ENCODE measurements around the gene B9D1. TPM values are rescaled to one million over a fixed set of nuclear protein-coding genes. Genes with fewer than 3 reads are reported as not detected.

Gene B9D1
- total and polyA plus RNA-seq, 2 experiments from 2014 or later: 35.2 to 63.5 TPM

DNA sequence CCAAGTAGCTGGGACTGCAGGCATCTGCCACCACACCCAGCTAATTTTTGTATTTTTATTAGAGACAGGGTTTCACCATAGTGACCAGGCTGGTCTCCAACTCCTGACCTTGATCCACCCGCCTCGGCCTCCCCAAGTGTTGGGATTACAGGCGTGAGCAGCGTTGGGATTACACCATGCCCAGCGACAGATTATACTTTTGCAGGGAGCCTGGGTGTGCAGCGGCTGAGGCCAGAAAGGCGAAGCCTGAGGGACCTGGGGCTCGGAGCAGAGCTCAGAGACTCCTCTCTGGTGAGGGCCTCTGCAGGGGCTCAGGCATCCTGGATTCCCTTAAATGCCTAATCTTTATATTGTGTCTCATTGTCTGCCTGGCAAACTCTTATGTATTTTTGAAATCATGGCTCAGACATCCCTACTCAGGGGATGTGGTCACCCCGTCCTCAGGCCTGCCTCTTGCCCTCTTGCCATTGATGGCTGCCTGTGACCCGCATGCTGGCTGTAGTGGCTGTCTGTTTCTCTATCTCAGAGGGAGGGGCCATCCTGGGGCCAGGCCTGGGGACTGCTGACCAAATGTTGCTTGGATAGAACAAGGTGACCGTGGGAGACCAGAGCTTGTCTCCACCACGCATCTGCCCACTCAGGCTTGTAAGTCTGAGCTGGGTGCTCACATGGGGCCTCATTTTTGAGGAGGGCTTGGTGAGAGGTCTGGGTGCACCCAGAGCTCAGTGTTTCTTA, 42.6 kb downstream of the B9D1 start:
- TF ChIP-seq, protein P1, sequence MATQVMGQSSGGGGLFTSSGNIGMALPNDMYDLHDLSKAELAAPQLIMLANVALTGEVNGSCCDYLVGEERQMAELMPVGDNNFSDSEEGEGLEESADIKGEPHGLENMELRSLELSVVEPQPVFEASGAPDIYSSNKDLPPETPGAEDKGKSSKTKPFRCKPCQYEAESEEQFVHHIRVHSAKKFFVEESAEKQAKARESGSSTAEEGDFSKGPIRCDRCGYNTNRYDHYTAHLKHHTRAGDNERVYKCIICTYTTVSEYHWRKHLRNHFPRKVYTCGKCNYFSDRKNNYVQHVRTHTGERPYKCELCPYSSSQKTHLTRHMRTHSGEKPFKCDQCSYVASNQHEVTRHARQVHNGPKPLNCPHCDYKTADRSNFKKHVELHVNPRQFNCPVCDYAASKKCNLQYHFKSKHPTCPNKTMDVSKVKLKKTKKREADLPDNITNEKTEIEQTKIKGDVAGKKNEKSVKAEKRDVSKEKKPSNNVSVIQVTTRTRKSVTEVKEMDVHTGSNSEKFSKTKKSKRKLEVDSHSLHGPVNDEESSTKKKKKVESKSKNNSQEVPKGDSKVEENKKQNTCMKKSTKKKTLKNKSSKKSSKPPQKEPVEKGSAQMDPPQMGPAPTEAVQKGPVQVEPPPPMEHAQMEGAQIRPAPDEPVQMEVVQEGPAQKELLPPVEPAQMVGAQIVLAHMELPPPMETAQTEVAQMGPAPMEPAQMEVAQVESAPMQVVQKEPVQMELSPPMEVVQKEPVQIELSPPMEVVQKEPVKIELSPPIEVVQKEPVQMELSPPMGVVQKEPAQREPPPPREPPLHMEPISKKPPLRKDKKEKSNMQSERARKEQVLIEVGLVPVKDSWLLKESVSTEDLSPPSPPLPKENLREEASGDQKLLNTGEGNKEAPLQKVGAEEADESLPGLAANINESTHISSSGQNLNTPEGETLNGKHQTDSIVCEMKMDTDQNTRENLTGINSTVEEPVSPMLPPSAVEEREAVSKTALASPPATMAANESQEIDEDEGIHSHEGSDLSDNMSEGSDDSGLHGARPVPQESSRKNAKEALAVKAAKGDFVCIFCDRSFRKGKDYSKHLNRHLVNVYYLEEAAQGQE (IDR thresholded peaks at IDR 0.05; ENCODE audit: unreplicated experiment): no peak
- TF ChIP-seq STAT1 (IDR thresholded peaks at IDR 0.05; ENCODE audit: unreplicated experiment) (no peak), EZH2 (IDR thresholded peaks at IDR 0.05; ENCODE audit: low read depth, unreplicated experiment) (no peak), CREB1 (CRISPR knock-in tag; IDR thresholded peaks at IDR 0.05; ENCODE audit: low read depth) (no peak)
- TF ChIP-seq, protein P2, sequence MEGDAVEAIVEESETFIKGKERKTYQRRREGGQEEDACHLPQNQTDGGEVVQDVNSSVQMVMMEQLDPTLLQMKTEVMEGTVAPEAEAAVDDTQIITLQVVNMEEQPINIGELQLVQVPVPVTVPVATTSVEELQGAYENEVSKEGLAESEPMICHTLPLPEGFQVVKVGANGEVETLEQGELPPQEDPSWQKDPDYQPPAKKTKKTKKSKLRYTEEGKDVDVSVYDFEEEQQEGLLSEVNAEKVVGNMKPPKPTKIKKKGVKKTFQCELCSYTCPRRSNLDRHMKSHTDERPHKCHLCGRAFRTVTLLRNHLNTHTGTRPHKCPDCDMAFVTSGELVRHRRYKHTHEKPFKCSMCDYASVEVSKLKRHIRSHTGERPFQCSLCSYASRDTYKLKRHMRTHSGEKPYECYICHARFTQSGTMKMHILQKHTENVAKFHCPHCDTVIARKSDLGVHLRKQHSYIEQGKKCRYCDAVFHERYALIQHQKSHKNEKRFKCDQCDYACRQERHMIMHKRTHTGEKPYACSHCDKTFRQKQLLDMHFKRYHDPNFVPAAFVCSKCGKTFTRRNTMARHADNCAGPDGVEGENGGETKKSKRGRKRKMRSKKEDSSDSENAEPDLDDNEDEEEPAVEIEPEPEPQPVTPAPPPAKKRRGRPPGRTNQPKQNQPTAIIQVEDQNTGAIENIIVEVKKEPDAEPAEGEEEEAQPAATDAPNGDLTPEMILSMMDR (conservative IDR thresholded peaks at IDR 0.05; ENCODE audit: low read depth in 2 of 2): no peak
- Histone ChIP-seq H3K36me3 (ENCODE audit: insufficient read depth) (peaks cover 5% of the 10 kb centered on the region; the same call in 1 of the 2 replicates), H3K27me3 (ENCODE audit: insufficient read depth) (no peaks in the 10 kb centered on the region), H4K20me1 (replicated peaks; ENCODE audit: insufficient read depth) (no peaks in the 10 kb centered on the region; the same call in none of the 2 replicates), H3K79me2 (replicated peaks; ENCODE audit: insufficient read depth) (no peaks in the 10 kb centered on the region), H3K9me2 (ENCODE audit: insufficient read depth) (no peaks in the 10 kb centered on the region), H3F3A (replicated peaks; ENCODE audit: low read depth) (0 out of 2 replicates have a peak, but pooled peaks cover 2% of the 10 kb centered on the region), H3K27ac (ENCODE audit: low read depth) (no peak overlapping the region), H2AFZ (no peak overlapping the region), H3K4me1 (ENCODE audit: insufficient read depth) (peaks cover 20% of the 10 kb centered on the region), H3K4me3 (no peak overlapping the region), H3K4me2 (no peak overlapping the region)
- no peak overlapping the region for H3K4me3 Mint-ChIP-seq
- peaks cover 10% of the 10 kb centered on the region for H3K27me3 Mint-ChIP-seq (ENCODE audit: insufficient read depth, low read depth, poor library complexity)
- H3K36me3 Mint-ChIP-seq (ENCODE audit: low read depth): peaks cover 33% of the 10 kb centered on the region
- H3K27ac Mint-ChIP-seq: no peak overlapping the region; the same call in 1 of the 2 replicates
- ATAC-seq: no peak
- peaks cover 6% of the 10 kb centered on the region for H3K9me3 Mint-ChIP-seq
- no peak for DNase-seq (ENCODE audit: low spot score)
- peaks cover 36% of the 10 kb centered on the region for H3K4me1 Mint-ChIP-seq

DNA sequence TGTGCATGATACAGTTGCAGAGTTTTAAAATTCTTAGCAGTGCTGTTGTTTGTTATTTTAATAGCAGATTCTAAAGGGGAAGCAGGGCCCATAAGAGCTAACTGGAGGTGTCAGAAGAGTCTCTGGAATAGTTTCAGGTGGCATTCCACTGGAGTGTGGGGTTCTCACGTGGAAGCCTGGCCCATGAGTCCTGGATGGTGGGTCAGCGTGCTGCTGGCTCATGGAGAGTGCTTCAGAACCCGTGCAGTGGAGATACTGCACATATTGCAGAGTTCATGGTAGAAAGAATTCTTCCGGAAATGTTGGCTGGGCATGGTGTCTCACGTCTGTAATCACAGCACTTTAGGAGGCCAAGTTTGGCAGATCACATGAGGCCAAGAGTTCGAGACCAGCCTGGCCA, 43.9 kb downstream of the B9D1 start:
- peaks cover 20% of the 10 kb centered on the region for H3K4me1 ChIP-seq (ENCODE audit: insufficient read depth)
- peaks cover 36% of the 10 kb centered on the region for H3K4me1 Mint-ChIP-seq
- DNase-seq (ENCODE audit: low spot score) (no peak), ATAC-seq (no peak)
- no peaks in the 10 kb centered on the region for H3K79me2 ChIP-seq (replicated peaks; ENCODE audit: insufficient read depth)
- no peaks in the 10 kb centered on the region for H3K9me3 Mint-ChIP-seq
- H3K27me3 Mint-ChIP-seq (ENCODE audit: insufficient read depth, low read depth, poor library complexity): peaks cover 10% of the 10 kb centered on the region
- no peak overlapping the region for H3K4me3 Mint-ChIP-seq
- peaks cover under 1% of the 10 kb centered on the region; the same call in 1 of the 2 replicates for H3K36me3 ChIP-seq (ENCODE audit: insufficient read depth)
- peaks cover 31% of the 10 kb centered on the region for H3K36me3 Mint-ChIP-seq (ENCODE audit: low read depth)
- H3K4me2 ChIP-seq: no peak overlapping the region
- no peak overlapping the region for H3K27ac ChIP-seq (ENCODE audit: low read depth)
- H4K20me1 ChIP-seq (replicated peaks; ENCODE audit: insufficient read depth): no peaks in the 10 kb centered on the region; the same call in none of the 2 replicates
- no peaks in the 10 kb centered on the region for H3K9me2 ChIP-seq (ENCODE audit: insufficient read depth)
- no peak overlapping the region for H3K4me3 ChIP-seq
- no peak overlapping the region for H3K27ac Mint-ChIP-seq
- H2AFZ ChIP-seq: no peak overlapping the region
- no peaks in the 10 kb centered on the region for H3K27me3 ChIP-seq (ENCODE audit: insufficient read depth)
- 0 out of 2 replicates have a peak, but pooled peaks cover 2% of the 10 kb centered on the region for H3F3A ChIP-seq (replicated peaks; ENCODE audit: low read depth)
- TF ChIP-seq, protein P3, sequence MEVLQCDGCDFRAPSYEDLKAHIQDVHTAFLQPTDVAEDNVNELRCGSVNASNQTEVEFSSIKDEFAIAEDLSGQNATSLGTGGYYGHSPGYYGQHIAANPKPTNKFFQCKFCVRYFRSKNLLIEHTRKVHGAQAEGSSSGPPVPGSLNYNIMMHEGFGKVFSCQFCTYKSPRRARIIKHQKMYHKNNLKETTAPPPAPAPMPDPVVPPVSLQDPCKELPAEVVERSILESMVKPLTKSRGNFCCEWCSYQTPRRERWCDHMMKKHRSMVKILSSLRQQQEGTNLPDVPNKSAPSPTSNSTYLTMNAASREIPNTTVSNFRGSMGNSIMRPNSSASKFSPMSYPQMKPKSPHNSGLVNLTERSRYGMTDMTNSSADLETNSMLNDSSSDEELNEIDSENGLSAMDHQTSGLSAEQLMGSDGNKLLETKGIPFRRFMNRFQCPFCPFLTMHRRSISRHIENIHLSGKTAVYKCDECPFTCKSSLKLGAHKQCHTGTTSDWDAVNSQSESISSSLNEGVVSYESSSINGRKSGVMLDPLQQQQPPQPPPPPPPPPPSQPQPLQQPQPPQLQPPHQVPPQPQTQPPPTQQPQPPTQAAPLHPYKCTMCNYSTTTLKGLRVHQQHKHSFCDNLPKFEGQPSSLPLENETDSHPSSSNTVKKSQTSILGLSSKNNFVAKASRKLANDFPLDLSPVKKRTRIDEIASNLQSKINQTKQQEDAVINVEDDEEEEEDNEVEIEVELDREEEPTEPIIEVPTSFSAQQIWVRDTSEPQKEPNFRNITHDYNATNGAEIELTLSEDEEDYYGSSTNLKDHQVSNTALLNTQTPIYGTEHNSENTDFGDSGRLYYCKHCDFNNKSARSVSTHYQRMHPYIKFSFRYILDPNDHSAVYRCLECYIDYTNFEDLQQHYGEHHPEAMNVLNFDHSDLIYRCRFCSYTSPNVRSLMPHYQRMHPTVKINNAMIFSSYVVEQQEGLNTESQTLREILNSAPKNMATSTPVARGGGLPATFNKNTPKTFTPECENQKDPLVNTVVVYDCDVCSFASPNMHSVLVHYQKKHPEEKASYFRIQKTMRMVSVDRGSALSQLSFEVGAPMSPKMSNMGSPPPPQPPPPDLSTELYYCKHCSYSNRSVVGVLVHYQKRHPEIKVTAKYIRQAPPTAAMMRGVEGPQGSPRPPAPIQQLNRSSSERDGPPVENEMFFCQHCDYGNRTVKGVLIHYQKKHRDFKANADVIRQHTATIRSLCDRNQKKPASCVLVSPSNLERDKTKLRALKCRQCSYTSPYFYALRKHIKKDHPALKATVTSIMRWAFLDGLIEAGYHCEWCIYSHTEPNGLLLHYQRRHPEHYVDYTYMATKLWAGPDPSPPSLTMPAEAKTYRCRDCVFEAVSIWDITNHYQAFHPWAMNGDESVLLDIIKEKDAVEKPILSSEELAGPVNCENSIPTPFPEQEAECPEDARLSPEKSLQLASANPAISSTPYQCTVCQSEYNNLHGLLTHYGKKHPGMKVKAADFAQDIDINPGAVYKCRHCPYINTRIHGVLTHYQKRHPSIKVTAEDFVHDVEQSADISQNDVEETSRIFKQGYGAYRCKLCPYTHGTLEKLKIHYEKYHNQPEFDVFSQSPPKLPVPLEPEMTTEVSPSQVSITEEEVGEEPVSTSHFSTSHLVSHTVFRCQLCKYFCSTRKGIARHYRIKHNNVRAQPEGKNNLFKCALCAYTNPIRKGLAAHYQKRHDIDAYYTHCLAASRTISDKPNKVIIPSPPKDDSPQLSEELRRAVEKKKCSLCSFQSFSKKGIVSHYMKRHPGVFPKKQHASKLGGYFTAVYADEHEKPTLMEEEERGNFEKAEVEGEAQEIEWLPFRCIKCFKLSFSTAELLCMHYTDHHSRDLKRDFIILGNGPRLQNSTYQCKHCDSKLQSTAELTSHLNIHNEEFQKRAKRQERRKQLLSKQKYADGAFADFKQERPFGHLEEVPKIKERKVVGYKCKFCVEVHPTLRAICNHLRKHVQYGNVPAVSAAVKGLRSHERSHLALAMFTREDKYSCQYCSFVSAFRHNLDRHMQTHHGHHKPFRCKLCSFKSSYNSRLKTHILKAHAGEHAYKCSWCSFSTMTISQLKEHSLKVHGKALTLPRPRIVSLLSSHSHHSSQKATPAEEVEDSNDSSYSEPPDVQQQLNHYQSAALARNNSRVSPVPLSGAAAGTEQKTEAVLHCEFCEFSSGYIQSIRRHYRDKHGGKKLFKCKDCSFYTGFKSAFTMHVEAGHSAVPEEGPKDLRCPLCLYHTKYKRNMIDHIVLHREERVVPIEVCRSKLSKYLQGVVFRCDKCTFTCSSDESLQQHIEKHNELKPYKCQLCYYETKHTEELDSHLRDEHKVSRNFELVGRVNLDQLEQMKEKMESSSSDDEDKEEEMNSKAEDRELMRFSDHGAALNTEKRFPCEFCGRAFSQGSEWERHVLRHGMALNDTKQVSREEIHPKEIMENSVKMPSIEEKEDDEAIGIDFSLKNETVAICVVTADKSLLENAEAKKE (CRISPR knock-in tag; IDR thresholded peaks at IDR 0.05): no peak
- TF ChIP-seq POLR2AphosphoS5 (IDR thresholded peaks at IDR 0.05; ENCODE audit: low read depth) (no peak), ZNF331 (CRISPR knock-in tag; IDR thresholded peaks at IDR 0.05; ENCODE audit: low read depth) (no peak), EZH2phosphoT487 (IDR thresholded peaks at IDR 0.05; ENCODE audit: unreplicated experiment) (no peak), CREB1 (CRISPR knock-in tag; IDR thresholded peaks at IDR 0.05; ENCODE audit: low read depth) (no peak)
